Suprapubic skin (tissue), 4 donors: Measurements from ENCODE around the gene APLF. TPM values are rescaled to one million over a fixed set of nuclear protein-coding genes. Genes with fewer than 3 reads are reported as not detected.

Experiments
- DNase-seq, 2 donors: peaks; one replicate each; pipeline ENCODE4 v3.0.0-alpha.2; 2019; ENCODE audit warnings: low spot score in 2 of 2
- H3K27ac ChIP-seq: fragments of 200-600 bp; sonication (generic); one replicate; pipeline ENCODE4 v1.5.1; 2019
- H3K27me3 ChIP-seq: fragments of 200-600 bp; sonication (generic); one replicate; pipeline ENCODE4 v1.5.1; 2019
- H3K36me3 ChIP-seq: fragments of 200-600 bp; sonication (generic); one replicate; pipeline ENCODE4 v1.5.1; 2019
- H3K4me1 ChIP-seq: fragments of 200-600 bp; sonication (generic); one replicate; pipeline ENCODE4 v1.5.1; 2019
- H3K4me3 ChIP-seq: fragments of 200-600 bp; sonication (generic); one replicate; pipeline ENCODE4 v1.5.1; 2019; ENCODE audit warnings: mild to moderate bottlenecking
- H3K9me3 ChIP-seq: fragments of 200-600 bp; sonication (generic); one replicate; pipeline ENCODE4 v1.5.1; 2019
- EP300 ChIP-seq: sonication (generic); formaldehyde crosslinking; IDR thresholded peaks from one replicate; pipeline ENCODE4 v1.6.1; 2017; ENCODE audit warnings: antibody characterized with exemption
- POLR2A ChIP-seq, 2 donors: fragments of 450-650 bp; IDR thresholded peaks; one replicate each; pipeline ENCODE4 v1.6.1; 2017; ENCODE audit warnings: antibody characterized with exemption in 2 of 2, mild to moderate bottlenecking in 2 of 2, moderate library complexity in 2 of 2
- POLR2AphosphoS5 ChIP-seq, 3 donors: sonication (generic); formaldehyde crosslinking; IDR thresholded peaks; one replicate each; pipeline ENCODE4 v1.6.1; 2017; ENCODE audit warnings: antibody characterized with exemption in 3 of 3
- WGBS: methylation state at CpG from one replicate; pipeline ENCODE4 v1.1.5; 2018; 5-methylcytosine and 5-hydroxymethylcytosine counted together
- total RNA-seq, 4 donors: library from RNA; depleted of rRNA; stranded (reverse); fragments of >200 nt; gene quantifications; one replicate each; pipeline ENCODE4 v1.1.0, GENCODE V29; 2016
- TF ChIP-seq, protein P1 (sequence below), 2 donors: fragments of 200-600 bp in 1 of 2; fragments of 450-650 bp in 1 of 2; sonication (generic) in 1 of 2; IDR thresholded peaks; one replicate each; pipeline ENCODE4 v1.5.1; 2016 to 2019; ENCODE audit warnings: antibody characterized with exemption in 2 of 2, mild to moderate bottlenecking in 1 of 2, moderate library complexity in 1 of 2

Gene APLF, protein sequence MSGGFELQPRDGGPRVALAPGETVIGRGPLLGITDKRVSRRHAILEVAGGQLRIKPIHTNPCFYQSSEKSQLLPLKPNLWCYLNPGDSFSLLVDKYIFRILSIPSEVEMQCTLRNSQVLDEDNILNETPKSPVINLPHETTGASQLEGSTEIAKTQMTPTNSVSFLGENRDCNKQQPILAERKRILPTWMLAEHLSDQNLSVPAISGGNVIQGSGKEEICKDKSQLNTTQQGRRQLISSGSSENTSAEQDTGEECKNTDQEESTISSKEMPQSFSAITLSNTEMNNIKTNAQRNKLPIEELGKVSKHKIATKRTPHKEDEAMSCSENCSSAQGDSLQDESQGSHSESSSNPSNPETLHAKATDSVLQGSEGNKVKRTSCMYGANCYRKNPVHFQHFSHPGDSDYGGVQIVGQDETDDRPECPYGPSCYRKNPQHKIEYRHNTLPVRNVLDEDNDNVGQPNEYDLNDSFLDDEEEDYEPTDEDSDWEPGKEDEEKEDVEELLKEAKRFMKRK
- 10 to 100 TPM in 2 of 4 donors, 1 to 10 TPM in 2; 8.8 to 10.5 (median 9.9) TPM for total RNA-seq

DNA sequence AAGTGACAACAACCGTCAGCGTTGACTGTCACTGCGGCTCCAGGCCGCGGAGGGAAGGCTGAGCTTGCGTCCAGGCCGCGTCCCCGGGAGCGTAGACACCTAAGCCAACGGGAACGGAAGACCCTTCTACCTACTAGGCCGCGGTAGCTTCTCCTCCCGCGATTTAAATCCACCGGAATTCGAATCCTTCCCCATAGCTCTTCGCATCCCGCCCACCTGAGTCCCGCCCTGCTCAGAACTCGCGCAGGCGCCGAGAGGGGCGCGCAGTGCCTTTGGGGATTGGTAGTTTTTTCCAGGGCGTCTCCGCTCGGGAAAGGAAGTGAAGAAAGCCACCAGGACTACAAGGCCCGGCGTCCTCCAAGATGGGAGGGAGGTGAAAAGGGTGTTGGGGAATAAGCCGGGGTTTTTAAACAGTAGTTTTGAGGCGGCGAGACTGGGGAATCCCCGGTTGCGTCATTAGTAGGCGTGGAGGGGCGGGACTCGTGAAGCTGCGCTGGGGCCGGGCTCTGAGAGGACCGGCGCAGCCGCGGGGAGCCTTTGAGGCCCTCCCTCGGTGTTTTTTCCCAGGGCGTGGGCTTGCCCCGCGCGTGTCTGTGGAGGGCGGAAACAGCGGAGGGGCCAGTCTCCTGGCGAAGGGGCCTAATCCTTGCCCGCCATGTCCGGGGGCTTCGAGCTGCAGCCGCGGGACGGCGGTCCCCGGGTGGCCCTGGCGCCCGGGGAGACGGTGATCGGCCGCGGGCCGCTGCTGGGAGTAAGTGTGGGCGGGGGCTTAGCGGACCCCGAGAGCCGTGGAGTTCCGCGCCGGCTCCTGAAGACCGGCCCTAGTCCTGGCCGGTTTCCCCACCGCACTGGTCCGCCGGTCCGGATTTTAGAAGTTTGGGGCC lies at the start of gene APLF, which contains the start of gene FBXO48:
APLF (plus strand) TSS at position 509 of the 884 bp plus-strand sequence; CDS start at position 656, 147 bp downstream.
FBXO48 (minus strand) TSS at position 218 of the 884 bp plus-strand sequence. CDS start 2,149 bp downstream, outside the sequence.
- Histone ChIP-seq H3K27me3 (no peaks in the 10 kb centered on the region), H3K4me1 (peaks cover 60% of the 10 kb centered on the region), H3K9me3 (no peaks in the 10 kb centered on the region), H3K36me3 (no peaks in the 10 kb centered on the region), H3K4me3 (peak within 1 kb of the TSS; percentile 97), H3K27ac (peak within 1 kb of the TSS; percentile 92)
- peak; percentile 98 to 99 for DNase-seq
- under 1% methylated on average over 45 of the region's 82 CpGs for WGBS
- TF ChIP-seq POLR2AphosphoS5 (IDR thresholded peaks at IDR 0.05) (peak in 2 of 3 donors; percentile 41 to 44), EP300 (no peak), POLR2A (IDR thresholded peaks at IDR 0.05) (peak in 1 of 2 donors; percentile 62)
- TF ChIP-seq, protein P1, sequence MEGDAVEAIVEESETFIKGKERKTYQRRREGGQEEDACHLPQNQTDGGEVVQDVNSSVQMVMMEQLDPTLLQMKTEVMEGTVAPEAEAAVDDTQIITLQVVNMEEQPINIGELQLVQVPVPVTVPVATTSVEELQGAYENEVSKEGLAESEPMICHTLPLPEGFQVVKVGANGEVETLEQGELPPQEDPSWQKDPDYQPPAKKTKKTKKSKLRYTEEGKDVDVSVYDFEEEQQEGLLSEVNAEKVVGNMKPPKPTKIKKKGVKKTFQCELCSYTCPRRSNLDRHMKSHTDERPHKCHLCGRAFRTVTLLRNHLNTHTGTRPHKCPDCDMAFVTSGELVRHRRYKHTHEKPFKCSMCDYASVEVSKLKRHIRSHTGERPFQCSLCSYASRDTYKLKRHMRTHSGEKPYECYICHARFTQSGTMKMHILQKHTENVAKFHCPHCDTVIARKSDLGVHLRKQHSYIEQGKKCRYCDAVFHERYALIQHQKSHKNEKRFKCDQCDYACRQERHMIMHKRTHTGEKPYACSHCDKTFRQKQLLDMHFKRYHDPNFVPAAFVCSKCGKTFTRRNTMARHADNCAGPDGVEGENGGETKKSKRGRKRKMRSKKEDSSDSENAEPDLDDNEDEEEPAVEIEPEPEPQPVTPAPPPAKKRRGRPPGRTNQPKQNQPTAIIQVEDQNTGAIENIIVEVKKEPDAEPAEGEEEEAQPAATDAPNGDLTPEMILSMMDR (IDR thresholded peaks at IDR 0.05) = no peak

DNA sequence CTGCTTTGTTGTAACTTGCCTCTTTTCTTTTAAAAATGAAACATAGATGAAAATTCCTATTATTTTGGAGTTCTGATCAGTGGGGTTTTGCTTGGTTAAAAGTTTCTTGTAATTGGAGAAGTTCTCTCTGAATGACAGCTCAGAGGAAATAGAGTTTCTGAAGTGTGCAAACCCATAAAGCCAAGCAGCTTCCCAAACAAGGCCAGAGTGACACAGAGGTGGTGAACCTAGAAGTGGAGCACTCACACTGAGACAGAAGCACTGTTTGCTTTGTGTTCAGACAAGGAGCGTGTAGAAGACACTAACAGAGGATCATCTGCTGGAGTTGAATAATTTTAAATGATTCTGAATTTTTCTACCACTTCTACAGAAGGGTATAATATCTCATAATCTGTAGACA lies 49.5 kb upstream of the APLF start:
- Histone ChIP-seq H3K4me1 (no peaks in the 10 kb centered on the region), H3K9me3 (no peaks in the 10 kb centered on the region), H3K27me3 (no peaks in the 10 kb centered on the region), H3K4me3 (no peak overlapping the region), H3K27ac (no peak overlapping the region), H3K36me3 (no peaks in the 10 kb centered on the region)
- WGBS = 77% methylated on average over 1 of the region's 1 CpG
- no peak for DNase-seq
- no peak for TF ChIP-seq POLR2A (IDR thresholded peaks at IDR 0.05)
- TF ChIP-seq POLR2AphosphoS5 (IDR thresholded peaks at IDR 0.05) = no peak
- no peak for TF ChIP-seq EP300

DNA sequence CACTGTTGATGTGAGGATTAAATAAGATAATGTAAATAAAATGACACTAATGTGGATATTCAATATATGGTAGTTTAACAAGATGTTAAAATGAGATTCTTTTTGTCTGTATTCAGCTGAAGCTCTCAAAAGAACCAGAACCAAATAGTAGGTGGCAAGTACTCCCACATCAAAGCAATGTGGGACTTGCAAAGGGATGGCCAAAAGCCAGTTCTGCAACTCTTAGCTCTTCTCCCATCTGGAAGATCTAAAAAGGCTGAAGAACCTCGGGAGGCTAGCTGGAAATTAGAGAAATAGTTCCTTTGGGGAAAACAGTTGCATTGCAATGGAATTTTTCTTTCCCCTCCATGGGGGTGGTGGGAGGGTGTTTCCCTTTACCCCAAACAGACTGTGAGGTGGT lies 49.0 kb upstream of the APLF start:
- DNase-seq = no peak
- Histone ChIP-seq H3K4me1 (no peaks in the 10 kb centered on the region), H3K9me3 (no peaks in the 10 kb centered on the region), H3K27me3 (no peaks in the 10 kb centered on the region), H3K27ac (no peak overlapping the region), H3K36me3 (no peaks in the 10 kb centered on the region), H3K4me3 (no peak overlapping the region)
- WGBS = 21% methylated on average over 1 of the region's 1 CpG
- TF ChIP-seq EP300 (no peak), POLR2A (IDR thresholded peaks at IDR 0.05) (no peak), POLR2AphosphoS5 (IDR thresholded peaks at IDR 0.05) (no peak)
- TF ChIP-seq, protein P1 (IDR thresholded peaks at IDR 0.05) = no peak

DNA sequence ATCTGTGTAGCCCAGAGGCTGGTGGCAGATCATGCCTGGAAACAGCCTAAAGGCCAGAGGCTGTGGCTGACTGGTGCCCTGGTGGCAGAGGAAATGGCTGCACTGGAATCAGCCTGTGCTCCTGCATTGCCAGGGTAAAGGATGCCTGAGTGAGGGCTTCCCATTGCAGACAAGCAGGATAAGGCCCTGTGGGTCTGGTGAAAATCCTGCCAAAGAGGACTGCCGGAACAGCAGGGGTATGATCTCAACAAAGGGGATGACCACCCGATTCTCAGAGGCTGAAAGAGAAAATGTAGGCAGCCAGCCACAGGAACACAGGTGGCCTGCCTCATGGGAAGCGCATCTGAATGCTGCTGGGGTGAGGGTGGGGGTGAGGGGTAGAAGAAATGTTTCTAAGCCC lies 48.5 kb upstream of the APLF start:
- H3K9me3 ChIP-seq = no peaks in the 10 kb centered on the region
- WGBS = 91% methylated on average over 3 of the region's 3 CpGs
- TF ChIP-seq EP300 (no peak), POLR2AphosphoS5 (IDR thresholded peaks at IDR 0.05) (no peak), POLR2A (IDR thresholded peaks at IDR 0.05) (no peak)
- TF ChIP-seq, protein P1 (IDR thresholded peaks at IDR 0.05) = no peak
- no peak overlapping the region for H3K4me3 ChIP-seq
- no peak overlapping the region for H3K27ac ChIP-seq
- no peaks in the 10 kb centered on the region for H3K27me3 ChIP-seq
- H3K36me3 ChIP-seq = no peaks in the 10 kb centered on the region
- no peaks in the 10 kb centered on the region for H3K4me1 ChIP-seq
- DNase-seq = no peak

DNA sequence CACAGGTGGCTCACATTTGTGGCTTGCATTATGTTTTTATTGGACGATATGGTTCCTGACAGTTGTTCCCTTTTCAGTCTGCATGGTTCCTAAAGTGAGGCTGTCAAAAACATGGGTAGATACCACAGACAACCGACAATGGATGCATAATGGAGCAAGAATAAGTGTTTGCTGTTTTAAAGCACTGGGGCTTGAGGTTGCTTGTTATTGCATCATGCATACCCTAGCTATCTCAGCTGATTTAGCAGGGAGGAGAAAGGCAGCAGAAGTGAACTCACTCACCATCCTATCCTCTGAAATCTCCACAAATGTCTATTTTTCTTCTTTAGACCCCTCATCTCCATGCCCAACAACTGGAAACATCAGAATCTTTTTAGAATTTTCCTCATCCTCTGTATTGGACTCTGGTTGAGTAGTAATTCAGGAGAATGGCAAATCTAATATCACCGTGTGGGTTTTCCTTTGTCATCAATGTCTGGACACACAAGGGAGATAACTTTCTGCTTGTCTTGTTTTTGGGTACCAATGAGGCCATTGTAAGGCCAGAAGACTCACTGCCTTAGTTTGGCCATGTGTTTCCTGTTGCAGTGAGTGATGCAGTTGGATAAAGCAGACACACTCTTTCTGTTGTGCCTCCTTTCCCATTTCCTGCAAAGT lies 47.0 kb upstream of the APLF start:
- Histone ChIP-seq H3K36me3 (no peaks in the 10 kb centered on the region), H3K4me3 (no peak overlapping the region), H3K27ac (no peak overlapping the region), H3K4me1 (no peaks in the 10 kb centered on the region), H3K9me3 (no peaks in the 10 kb centered on the region), H3K27me3 (no peaks in the 10 kb centered on the region)
- TF ChIP-seq, protein P1 (IDR thresholded peaks at IDR 0.05) = no peak
- no peak for TF ChIP-seq POLR2AphosphoS5 (IDR thresholded peaks at IDR 0.05)
- no peak for DNase-seq
- 67% methylated on average over 3 of the region's 3 CpGs for WGBS
